ENCODE measurements around the gene SLC25A12. TPM values are rescaled to one million over a fixed set of nuclear protein-coding genes. Genes with fewer than 3 reads are reported as not detected.

Gene SLC25A12
- total RNA-seq, 1 donor from 2014 or later = 17.7 TPM

GRCh38 chr2:171924170-171924942 is 30.3 kb upstream of the SLC25A12 start:
- Mint-ChIP-seq H3K27me3 (no peaks in the 10 kb centered on the region), H3K27ac (peak overlapping the region; percentile 97), H3K4me1 (ENCODE audit: unreplicated experiment) (peaks cover 19% of the 10 kb centered on the region), H3K9me3 (no peaks in the 10 kb centered on the region), H3K36me3 (peaks cover 12% of the 10 kb centered on the region), H3K4me3 (peak overlapping the region; percentile 95)
- DNase-seq (ENCODE audit: extremely low spot score, unreplicated experiment) = no peak
- TF ChIP-seq CTCF (conservative IDR thresholded peaks at IDR 0.05) = no peak

GRCh38 chr2:171923206-171923605 is 29.2 kb upstream of the SLC25A12 start:
- Mint-ChIP-seq H3K36me3 (peaks cover 7% of the 10 kb centered on the region), H3K9me3 (no peaks in the 10 kb centered on the region), H3K4me3 (peak overlapping the region; percentile 95), H3K27me3 (no peaks in the 10 kb centered on the region), H3K4me1 (ENCODE audit: unreplicated experiment) (peaks cover 19% of the 10 kb centered on the region), H3K27ac (peak overlapping the region; percentile 97)
- DNase-seq (ENCODE audit: extremely low spot score, unreplicated experiment) = no peak
- no peak for TF ChIP-seq CTCF (conservative IDR thresholded peaks at IDR 0.05)

GRCh38 chr2:171922230-171923022 is 28.4 kb upstream of the SLC25A12 start, which contains the start of gene HAT1:
Gene HAT1, plus strand, starts transcription at chr2:171922461. Its CDS starts 40 bp downstream, at chr2:171922501.
- Mint-ChIP-seq H3K27ac (peak within 1 kb of the TSS; percentile 97), H3K27me3 (no peaks in the 10 kb centered on the region), H3K36me3 (peaks cover 7% of the 10 kb centered on the region), H3K4me1 (ENCODE audit: unreplicated experiment) (peaks cover 19% of the 10 kb centered on the region), H3K4me3 (peak within 1 kb of the TSS; percentile 95), H3K9me3 (no peaks in the 10 kb centered on the region)
- DNase-seq (ENCODE audit: extremely low spot score, unreplicated experiment) = peak; percentile 99
- no peak for TF ChIP-seq CTCF (conservative IDR thresholded peaks at IDR 0.05)

- Mint-ChIP-seq H3K4me3 (peak overlapping the region; percentile 95), H3K27me3 (no peaks in the 10 kb centered on the region), H3K27ac (peak overlapping the region; percentile 97), H3K36me3 (peaks cover 2% of the 10 kb centered on the region), H3K9me3 (no peaks in the 10 kb centered on the region), H3K4me1 (ENCODE audit: unreplicated experiment) (peaks cover 19% of the 10 kb centered on the region)
- no peak for TF ChIP-seq CTCF (conservative IDR thresholded peaks at IDR 0.05)
- no peak for DNase-seq (ENCODE audit: extremely low spot score, unreplicated experiment)
Observed at GRCh38 chr2:171921970-171922229, 27.9 kb upstream of the SLC25A12 start.

- Mint-ChIP-seq H3K36me3 (no peaks in the 10 kb centered on the region), H3K27me3 (no peaks in the 10 kb centered on the region), H3K4me1 (ENCODE audit: unreplicated experiment) (peaks cover 16% of the 10 kb centered on the region), H3K9me3 (no peaks in the 10 kb centered on the region), H3K27ac (no peak overlapping the region), H3K4me3 (no peak overlapping the region)
- no peak for TF ChIP-seq CTCF (conservative IDR thresholded peaks at IDR 0.05)
- no peak for DNase-seq (ENCODE audit: extremely low spot score, unreplicated experiment)
Observed at GRCh38 chr2:171919453-171919852, 25.4 kb upstream of the SLC25A12 start.
